ENCODE data around the gene BRD4.

- TF ChIP-seq CTCF (IDR thresholded peaks at IDR 0.05) (no peak), POLR2A (IDR thresholded peaks at IDR 0.05) (no peak), POLR2AphosphoS5 (IDR thresholded peaks at IDR 0.05) (no peak)
These were observed 4.9 kb upstream of the BRD4 start for GRCh38 chr19:15337202-15337601.
